K562 (cell line): ENCODE data around the gene AGO1.

Source experiments
- GTF2F1 ChIP-seq: IDR thresholded peaks from 2 replicates; pipeline ENCODE4 v1.6.1; 2011; ENCODE audit warnings: low read depth, low read length, improper control_type of control experiment
- HCFC1 ChIP-seq: IDR thresholded peaks from 2 replicates; pipeline ENCODE4 v1.6.1; 2012; ENCODE audit warnings: low read depth, low read length, improper control_type of control experiment
- SMARCB1 ChIP-seq: IDR thresholded peaks from 2 replicates; pipeline ENCODE4 v1.6.1; 2011; ENCODE audit warnings: improper control_type of control experiment, low read depth; ENCODE audit not compliant: insufficient read length
- TF ChIP-seq, protein P1 (sequence below): fragments of 250-450 bp; sonication (Bioruptor Pico); IDR thresholded peaks from 2 replicates; pipeline ENCODE4 v1.5.0; 2021

DNA sequence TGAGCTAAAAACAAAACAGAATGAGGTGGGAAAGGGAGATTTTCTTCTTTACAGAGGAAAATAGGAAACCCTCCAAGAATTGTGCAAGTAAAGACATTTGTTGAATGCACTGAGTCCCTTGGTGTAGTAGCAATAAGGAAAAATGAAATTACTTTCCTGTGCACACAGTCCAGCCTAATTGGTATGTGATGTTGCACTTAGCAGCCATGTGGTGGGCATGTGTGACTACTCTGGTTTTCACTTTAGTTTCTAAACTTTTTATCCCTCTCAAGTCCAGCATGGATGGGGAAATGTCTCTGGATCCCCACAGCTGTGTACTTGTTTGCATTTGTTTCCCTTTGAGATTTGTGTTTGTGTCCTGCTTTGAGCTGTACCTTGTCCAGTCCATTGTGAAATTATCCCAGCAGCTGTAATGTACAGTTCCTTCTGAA lies 40.8 kb downstream of the AGO1 start:
- TF ChIP-seq, protein P1, sequence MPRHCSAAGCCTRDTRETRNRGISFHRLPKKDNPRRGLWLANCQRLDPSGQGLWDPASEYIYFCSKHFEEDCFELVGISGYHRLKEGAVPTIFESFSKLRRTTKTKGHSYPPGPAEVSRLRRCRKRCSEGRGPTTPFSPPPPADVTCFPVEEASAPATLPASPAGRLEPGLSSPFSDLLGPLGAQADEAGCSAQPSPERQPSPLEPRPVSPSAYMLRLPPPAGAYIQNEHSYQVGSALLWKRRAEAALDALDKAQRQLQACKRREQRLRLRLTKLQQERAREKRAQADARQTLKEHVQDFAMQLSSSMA (CRISPR knock-in tag), result no peak
- TF ChIP-seq HCFC1, result no peak
- TF ChIP-seq GTF2F1, result no peak
- no peak for TF ChIP-seq SMARCB1
